NK-92 treated with Interleukin-12 subunit alpha and Interleukin-12 subunit beta, amount 100 ng/mL, for 24 hours (cell line): ENCODE measurements around the gene MAP6.
"Not testable (repeated sequence)": the region's sequence is repeated elsewhere in the genome, so short reads cannot be mapped to it uniquely, and the experiment has no call there.

Source experiments
- DNase-seq: peaks from one replicate; lab custom pipeline; 2025; lab: John Stamatoyannopoulos, UW

The MAP6 gene

GRCh38 chr11:75668451-75669297 is at the start of gene MAP6:
MAP6 (minus strand) TSS chr11:75669038; CDS start chr11:75668369, 669 bp downstream.
- DNase-seq: no peak

GRCh38 chr11:75717608-75718418 is 49.0 kb upstream of the MAP6 start, which contains the start of gene MOGAT2:
MOGAT2 (plus strand) TSS chr11:75717838; CDS start chr11:75717889, 51 bp downstream.
- no peak for DNase-seq

- no peak for DNase-seq
Observed at GRCh38 chr11:75716659-75717058, 47.8 kb upstream of the MAP6 start.

- DNase-seq: no peak
Observed at GRCh38 chr11:75715688-75716087, 46.9 kb upstream of the MAP6 start.

- no peak for DNase-seq
Observed at GRCh38 chr11:75714211-75714610, 45.4 kb upstream of the MAP6 start.

GRCh38 chr11:75706260-75706729 is 37.5 kb upstream of the MAP6 start:
- DNase-seq: peak; percentile 44

GRCh38 chr11:75705541-75705940 is 36.7 kb upstream of the MAP6 start:
- no peak for DNase-seq

- no peak for DNase-seq
Observed at GRCh38 chr11:75703695-75704237, 34.9 kb upstream of the MAP6 start.

GRCh38 chr11:75700940-75701339 is 32.1 kb upstream of the MAP6 start:
- DNase-seq: no peak

- no peak for DNase-seq
Observed at GRCh38 chr11:75697906-75698581, 29.2 kb upstream of the MAP6 start.

GRCh38 chr11:75691804-75692203 is 23.0 kb upstream of the MAP6 start:
- DNase-seq: no peak

GRCh38 chr11:75689863-75690609 is 21.2 kb upstream of the MAP6 start:
- DNase-seq: no peak

- DNase-seq: not testable (repeated sequence)
Observed at GRCh38 chr11:75683856-75684255, 15.0 kb upstream of the MAP6 start.

- DNase-seq: no peak
Observed at GRCh38 chr11:75679566-75679965, 10.7 kb upstream of the MAP6 start.

GRCh38 chr11:75678620-75679259 is 9.9 kb upstream of the MAP6 start:
- DNase-seq: no peak

- DNase-seq: no peak
Observed at GRCh38 chr11:75677909-75678308, 9.1 kb upstream of the MAP6 start.

GRCh38 chr11:75677275-75677674 is 8.4 kb upstream of the MAP6 start:
- DNase-seq: no peak

GRCh38 chr11:75673977-75674582 is 5.2 kb upstream of the MAP6 start:
- DNase-seq: peak; percentile 46

GRCh38 chr11:75667831-75668450 is 897 bp downstream of the MAP6 start:
- no peak for DNase-seq
